Measurements from ENCODE around the gene CFAP54. TPM values are rescaled to one million over a fixed set of nuclear protein-coding genes. Genes with fewer than 3 reads are reported as not detected.

The CFAP54 gene
- total RNA-seq, 1 donor from 2014 or later = 0.13 TPM

GRCh38 chr12:96846293-96846692 lies 356.9 kb downstream of the CFAP54 start:
- DNase-seq = no peak
- no peak for ATAC-seq (ENCODE audit: poor library complexity)
- intact Hi-C loops (cut with DNase I) = no loop called here

DNA sequence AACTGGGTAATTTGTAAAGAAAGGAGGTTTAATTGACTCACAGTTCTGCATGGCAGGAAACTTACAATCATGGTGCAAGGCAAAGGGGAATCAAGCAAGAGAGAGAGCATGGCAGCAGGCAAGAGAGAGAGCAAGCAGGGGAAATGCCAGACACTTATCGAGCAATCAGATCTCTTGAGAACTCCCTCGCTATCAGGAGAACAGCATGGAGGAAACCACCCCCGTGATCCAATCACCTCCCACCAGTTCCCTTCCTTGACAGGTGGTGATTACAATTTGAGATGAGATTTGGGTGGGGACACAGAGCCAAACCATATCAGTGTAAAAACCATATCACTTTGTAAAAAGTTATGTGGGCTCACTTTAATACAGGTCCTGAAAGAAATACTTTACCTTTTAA lies 361.3 kb downstream of the CFAP54 start:
- ATAC-seq (ENCODE audit: poor library complexity) (no peak), DNase-seq (no peak)
- intact Hi-C loops (cut with DNase I) = no loop called here

GRCh38 chr12:96858162-96858561 lies 368.8 kb downstream of the CFAP54 start:
- intact Hi-C loops (cut with DNase I) = no loop called here
- ATAC-seq (ENCODE audit: poor library complexity) (no peak), DNase-seq (no peak)

DNA sequence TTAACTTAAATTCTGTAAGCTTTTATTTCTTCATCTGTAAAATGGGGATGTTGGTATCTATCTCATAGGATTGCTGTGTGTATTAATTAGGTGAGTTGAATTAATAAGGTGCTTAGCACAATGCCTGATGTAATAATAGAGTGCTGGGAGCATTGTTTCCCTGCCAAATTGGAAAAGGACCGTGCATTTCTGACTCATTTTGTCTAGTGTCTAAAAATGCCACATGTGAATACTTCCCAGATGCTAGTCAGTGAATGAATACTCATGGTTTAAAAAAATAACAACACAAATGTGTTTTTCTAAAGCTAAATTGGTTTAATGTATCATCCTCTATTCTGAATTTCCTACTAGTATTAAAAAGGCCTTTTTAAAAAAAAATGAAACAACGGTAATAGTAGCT lies 372.3 kb downstream of the CFAP54 start:
- no peak for ATAC-seq (ENCODE audit: poor library complexity)

GRCh38 chr12:96862326-96862725 lies 372.9 kb downstream of the CFAP54 start:
- ATAC-seq (ENCODE audit: poor library complexity) (no peak), DNase-seq (no peak)
- intact Hi-C loops (cut with DNase I) = no loop called here

More for the DNA sequence above, 372.3 kb downstream of the CFAP54 start:
- no peak for DNase-seq
- intact Hi-C loops (cut with DNase I) = no loop called here

GRCh38 chr12:96864335-96864734 lies 375.0 kb downstream of the CFAP54 start:
- DNase-seq (no peak), ATAC-seq (ENCODE audit: poor library complexity) (no peak)
- intact Hi-C loops (cut with DNase I) = no loop called here

- no peak for DNase-seq
- ATAC-seq (ENCODE audit: poor library complexity) = no peak
- intact Hi-C loops (cut with DNase I) = no loop called here
Measured at GRCh38 chr12:96866801-96867590, 377.6 kb downstream of the CFAP54 start.

- DNase-seq (no peak), ATAC-seq (ENCODE audit: poor library complexity) (no peak)
- intact Hi-C loops (cut with DNase I) = no loop called here
Measured at GRCh38 chr12:96870946-96871345, 381.6 kb downstream of the CFAP54 start.

- intact Hi-C loops (cut with DNase I) = no loop called here
- ATAC-seq (ENCODE audit: poor library complexity) = no peak
Measured at GRCh38 chr12:96872961-96873360, 383.6 kb downstream of the CFAP54 start.

GRCh38 chr12:96874211-96874610 lies 384.8 kb downstream of the CFAP54 start:
- intact Hi-C loops (cut with DNase I) = no loop called here
- no peak for ATAC-seq (ENCODE audit: poor library complexity)
- no peak for DNase-seq

More at GRCh38 chr12:96872961-96873360, 383.6 kb downstream of the CFAP54 start:
- no peak for DNase-seq

DNA sequence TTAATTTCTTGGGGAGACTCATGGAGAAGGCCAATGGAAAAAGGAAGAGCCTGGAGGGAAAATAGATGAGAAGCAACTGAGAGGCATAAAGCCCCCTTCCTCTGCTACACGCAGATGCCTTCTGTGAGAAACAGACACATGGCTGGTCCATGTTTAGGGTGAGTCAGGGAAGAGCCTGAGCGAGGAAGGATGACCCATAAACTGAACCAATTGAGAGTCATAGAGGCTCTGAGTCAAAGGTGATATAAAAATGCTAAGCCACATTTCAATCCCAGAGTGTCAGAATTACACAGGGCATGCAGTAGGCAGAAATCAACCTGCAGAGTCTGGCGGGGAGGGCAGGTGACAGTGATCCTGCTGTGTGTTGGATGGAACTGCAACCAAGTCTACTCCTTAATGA lies 387.6 kb downstream of the CFAP54 start:
- intact Hi-C loops (cut with DNase I) = no loop called here
- DNase-seq (no peak), ATAC-seq (ENCODE audit: poor library complexity) (no peak)

DNA sequence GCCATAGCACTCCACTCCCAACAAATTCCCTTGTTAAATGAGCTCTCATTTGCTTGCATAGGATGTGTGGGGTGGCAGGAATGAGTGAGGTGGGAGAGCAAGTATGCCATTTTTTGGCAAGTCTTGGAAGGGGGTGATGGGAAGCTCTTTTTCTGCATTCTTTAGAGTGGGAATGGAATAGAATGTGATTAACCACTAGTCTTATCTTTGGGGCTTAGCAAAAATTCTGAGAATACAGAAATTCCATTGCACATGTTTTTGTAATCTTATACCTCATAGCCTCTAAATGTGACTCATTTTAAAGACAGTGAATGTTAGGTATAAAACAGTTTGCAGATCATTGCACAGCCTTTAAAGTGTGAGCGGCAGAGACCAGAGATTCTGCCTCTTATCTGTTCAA lies 389.3 kb downstream of the CFAP54 start:
- ATAC-seq (ENCODE audit: poor library complexity) = no peak
- intact Hi-C loops (cut with DNase I) = no loop called here
- no peak for DNase-seq

- intact Hi-C loops (cut with DNase I) = no loop called here
Measured at GRCh38 chr12:96879301-96879700, 389.9 kb downstream of the CFAP54 start.

GRCh38 chr12:96880220-96880619 lies 390.8 kb downstream of the CFAP54 start:
- DNase-seq = no peak
- no peak for ATAC-seq (ENCODE audit: poor library complexity)
- intact Hi-C loops (cut with DNase I) = no loop called here

More at GRCh38 chr12:96879301-96879700, 389.9 kb downstream of the CFAP54 start:
- ATAC-seq (ENCODE audit: poor library complexity) (no peak), DNase-seq (no peak)

DNA sequence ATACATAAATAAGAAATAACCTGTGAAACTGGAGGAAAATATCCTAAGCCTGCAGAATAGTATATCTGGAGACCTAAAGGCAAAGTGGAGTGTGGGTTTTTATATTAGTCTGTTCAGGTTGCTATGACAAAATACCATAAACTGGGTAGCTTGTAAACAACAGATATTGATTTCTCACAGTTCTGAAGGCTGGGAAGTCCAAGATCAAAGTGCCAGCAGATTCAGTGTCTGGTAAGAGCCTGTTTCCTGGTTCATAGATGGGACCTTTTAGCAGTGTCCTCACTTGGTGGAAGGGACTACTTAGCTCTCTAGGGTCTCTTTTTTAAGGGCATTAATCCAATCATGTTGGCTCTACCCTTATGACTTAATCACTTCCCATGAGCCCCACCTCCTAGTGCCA lies 392.2 kb downstream of the CFAP54 start:
- no peak for ATAC-seq (ENCODE audit: poor library complexity)
- intact Hi-C loops (cut with DNase I) = no loop called here
- DNase-seq = no peak

DNA sequence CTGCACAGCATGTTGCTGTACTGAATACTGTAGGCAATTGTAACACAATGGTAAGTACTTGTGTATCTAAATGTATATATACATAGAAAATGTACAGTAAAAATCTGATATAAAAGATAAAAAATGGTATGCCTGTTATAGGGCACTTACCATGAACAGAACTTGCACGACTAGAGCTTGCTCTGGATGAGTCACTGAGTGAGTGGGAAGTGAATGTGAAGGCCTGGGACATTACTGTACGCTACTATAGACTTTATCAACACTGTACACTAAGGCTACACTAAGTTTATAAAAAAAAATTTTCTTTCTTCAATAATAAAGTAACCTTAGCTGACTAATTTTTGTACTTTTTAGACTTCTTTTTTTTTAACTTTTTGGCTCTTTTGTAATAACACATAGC lies 393.5 kb downstream of the CFAP54 start:
- ATAC-seq (ENCODE audit: poor library complexity) = no peak

GRCh38 chr12:96883571-96883970 lies 394.2 kb downstream of the CFAP54 start:
- DNase-seq (no peak), ATAC-seq (ENCODE audit: poor library complexity) (no peak)
- intact Hi-C loops (cut with DNase I) = no loop called here

More for the DNA sequence above, 393.5 kb downstream of the CFAP54 start:
- no peak for DNase-seq
- intact Hi-C loops (cut with DNase I) = no loop called here

- ATAC-seq (ENCODE audit: poor library complexity) = no peak
- intact Hi-C loops (cut with DNase I) = no loop called here
- DNase-seq = no peak
Measured at GRCh38 chr12:96886998-96887677, 397.8 kb downstream of the CFAP54 start.

GRCh38 chr12:96889273-96889933 lies 400.0 kb downstream of the CFAP54 start:
- DNase-seq (no peak), ATAC-seq (ENCODE audit: poor library complexity) (no peak)
- intact Hi-C loops (cut with DNase I) = no loop called here

DNA sequence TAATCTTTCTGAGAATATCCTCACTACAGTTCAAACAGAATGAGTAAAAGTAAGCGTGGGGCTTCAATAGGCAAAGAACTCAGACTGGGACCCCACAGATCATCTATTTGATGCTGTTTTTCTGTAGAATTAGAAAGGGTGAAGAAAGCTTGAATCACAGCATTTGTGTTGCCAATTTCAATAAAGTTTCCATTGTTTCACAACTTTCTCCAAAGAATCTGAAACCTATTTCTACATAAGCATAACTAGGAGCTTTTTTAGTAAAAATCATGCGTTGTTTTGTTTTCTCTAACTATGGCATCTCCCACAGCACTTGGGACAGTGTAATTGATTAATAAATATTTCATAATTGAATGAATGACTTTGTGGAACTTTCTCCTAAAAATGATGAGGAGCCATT lies 401.0 kb downstream of the CFAP54 start:
- no peak for ATAC-seq (ENCODE audit: poor library complexity)
- intact Hi-C loops (cut with DNase I) = no loop called here
- no peak for DNase-seq
